HEK293 (cell line): ENCODE measurements around the gene TRAPPC6A.

ENCODE experiments used
- CTCF ChIA-PET: fragments of 350-600 bp; formaldehyde crosslinking; extraction: SDS; loops from one replicate; lab custom pipeline; 2021; ENCODE audit warnings: antibody characterized with exemption; lab: Yijun Ruan, JAX
- POLR2A ChIA-PET: fragments of 300-600 bp; formaldehyde crosslinking; extraction: SDS; loops from one replicate; lab custom pipeline; 2020; ENCODE audit warnings: antibody characterized with exemption, inconsistent platforms; lab: Yijun Ruan, JAX
- H3K27ac ChIP-seq: fragments of 200-500 bp; sonication (Bioruptor generic); 2 replicates; pipeline ENCODE4 v1.5.1; 2014; ENCODE audit warnings: low read depth, low read length, control low read depth, inconsistent platforms; ENCODE audit errors: extremely low read depth
- H3K36me3 ChIP-seq, 2 experiments: fragments of 200-500 bp in 1 of 2; sonication (Bioruptor generic) in 1 of 2; 1 replicate in 1 of 2; 2 replicates in 1 of 2; pipeline ENCODE4 v1.5.1; 2014 to 2017; ENCODE audit warnings: inconsistent platforms in 2 of 2, low read length in 2 of 2; ENCODE audit not compliant: control insufficient read depth in 2 of 2, insufficient read depth in 1 of 2
- H3K4me1 ChIP-seq: fragments of 200-500 bp; sonication (Bioruptor generic); 2 replicates; pipeline ENCODE4 v1.5.1; 2014; ENCODE audit warnings: mild to moderate bottlenecking, low read length, inconsistent platforms; ENCODE audit not compliant: control insufficient read depth, insufficient read depth
- H3K4me3 ChIP-seq: 2 replicates; pipeline ENCODE4 v1.5.1; 2011; ENCODE audit warnings: low read depth, mild to moderate bottlenecking, control low read depth, low read length, moderate library complexity
- H3K9me3 ChIP-seq: fragments of 200-500 bp; sonication (Bioruptor generic); 2 replicates; pipeline ENCODE4 v1.5.1; 2014; ENCODE audit warnings: low read depth, low read length, inconsistent platforms; ENCODE audit not compliant: control insufficient read depth, insufficient read depth
- CTCF ChIP-seq: fragments of 450-650 bp; formaldehyde crosslinking; IDR thresholded peaks from 2 replicates; pipeline ENCODE4 v1.5.1; 2016; ENCODE audit warnings: missing biosample characterization, missing genetic modification characterization
- HIC1 ChIP-seq: fragments of 450-650 bp; formaldehyde crosslinking; IDR thresholded peaks from 2 replicates; pipeline ENCODE4 v1.5.1; 2016; ENCODE audit warnings: missing biosample characterization, missing genetic modification characterization
- IKZF3 ChIP-seq: fragments of 450-650 bp; IDR thresholded peaks from 2 replicates; pipeline ENCODE4 v1.5.0; 2018; ENCODE audit warnings: missing biosample characterization, mild to moderate bottlenecking, missing genetic modification characterization, moderate library complexity
- KLF17 ChIP-seq: fragments of 450-650 bp; formaldehyde crosslinking; IDR thresholded peaks from 2 replicates; pipeline ENCODE4 v1.5.1; 2016; ENCODE audit warnings: missing biosample characterization, missing genetic modification characterization
- KLF7 ChIP-seq: fragments of 450-650 bp; formaldehyde crosslinking; IDR thresholded peaks from 2 replicates; pipeline ENCODE4 v1.5.1; 2016; ENCODE audit warnings: missing biosample characterization, missing genetic modification characterization, borderline replicate concordance
- SCRT1 ChIP-seq: fragments of 450-650 bp; formaldehyde crosslinking; IDR thresholded peaks from 2 replicates; pipeline ENCODE4 v1.5.1; 2016; ENCODE audit warnings: missing biosample characterization, missing genetic modification characterization, borderline replicate concordance
- ZBTB17 ChIP-seq: fragments of 450-650 bp; formaldehyde crosslinking; IDR thresholded peaks from 2 replicates; pipeline ENCODE4 v1.5.1; 2016; ENCODE audit warnings: missing biosample characterization, missing genetic modification characterization
- ZBTB48 ChIP-seq: fragments of 450-650 bp; formaldehyde crosslinking; IDR thresholded peaks from 2 replicates; pipeline ENCODE4 v1.5.1; 2016; ENCODE audit warnings: missing biosample characterization, missing genetic modification characterization
- ZNF157 ChIP-seq: fragments of 450-650 bp; formaldehyde crosslinking; IDR thresholded peaks from 2 replicates; pipeline ENCODE4 v1.5.1; 2016; ENCODE audit warnings: missing biosample characterization, missing genetic modification characterization
- ZNF16 ChIP-seq: fragments of 450-650 bp; formaldehyde crosslinking; IDR thresholded peaks from 2 replicates; pipeline ENCODE4 v1.5.1; 2016; ENCODE audit warnings: low read depth, missing biosample characterization, missing genetic modification characterization
- ZNF202 ChIP-seq: fragments of 450-650 bp; formaldehyde crosslinking; IDR thresholded peaks from 2 replicates; pipeline ENCODE4 v1.5.1; 2016; ENCODE audit warnings: missing biosample characterization, missing genetic modification characterization, borderline replicate concordance
- ZNF280C ChIP-seq: fragments of 450-650 bp; formaldehyde crosslinking; IDR thresholded peaks from 2 replicates; pipeline ENCODE4 v1.5.1; 2016; ENCODE audit warnings: missing biosample characterization, missing genetic modification characterization
- ZNF302 ChIP-seq: fragments of 450-650 bp; formaldehyde crosslinking; IDR thresholded peaks from 2 replicates; pipeline ENCODE4 v1.5.1; 2016; ENCODE audit warnings: missing biosample characterization, missing genetic modification characterization, low read depth
- ZNF544 ChIP-seq: fragments of 450-650 bp; formaldehyde crosslinking; IDR thresholded peaks from 2 replicates; pipeline ENCODE4 v1.5.0; 2017; ENCODE audit warnings: missing biosample characterization, missing genetic modification characterization
- ZNF560 ChIP-seq: fragments of 450-650 bp; formaldehyde crosslinking; IDR thresholded peaks from 2 replicates; pipeline ENCODE4 v1.5.1; 2017; ENCODE audit warnings: missing biosample characterization, missing genetic modification characterization, borderline replicate concordance
- ZNF626 ChIP-seq: fragments of 450-650 bp; sonication (Bioruptor Pico); formaldehyde crosslinking; IDR thresholded peaks from 2 replicates; pipeline ENCODE4 v1.5.1; 2018; ENCODE audit warnings: missing biosample characterization, missing genetic modification characterization, inconsistent platforms
- ZNF692 ChIP-seq: fragments of 450-650 bp; formaldehyde crosslinking; IDR thresholded peaks from 2 replicates; pipeline ENCODE4 v1.5.1; 2016; ENCODE audit warnings: missing biosample characterization, missing genetic modification characterization
- ZNF777 ChIP-seq: fragments of 450-650 bp; formaldehyde crosslinking; IDR thresholded peaks from 2 replicates; pipeline ENCODE4 v1.5.1; 2017; ENCODE audit warnings: missing biosample characterization, missing genetic modification characterization, borderline replicate concordance
- ZNF785 ChIP-seq: fragments of 450-650 bp; formaldehyde crosslinking; IDR thresholded peaks from 2 replicates; pipeline ENCODE4 v1.5.1; 2016; ENCODE audit warnings: missing biosample characterization, missing genetic modification characterization
- ZSCAN23 ChIP-seq: fragments of 450-650 bp; formaldehyde crosslinking; IDR thresholded peaks from 2 replicates; pipeline ENCODE4 v1.5.1; 2016; ENCODE audit warnings: missing biosample characterization, missing genetic modification characterization

The TRAPPC6A gene

GRCh38 chr19:45169602-45170001, 8.4 kb downstream of the TRAPPC6A start (continued):
- TF ChIP-seq HIC1 (tag by site-specific recombination), result no peak
- no peak for TF ChIP-seq ZBTB17 (tag by site-specific recombination)
- TF ChIP-seq ZNF302, result no peak
- no peak for TF ChIP-seq KLF7 (tag by site-specific recombination)
- no peak for TF ChIP-seq SCRT1 (tag by site-specific recombination)
- no peak for TF ChIP-seq ZNF785 (tag by site-specific recombination)
- TF ChIP-seq ZNF777 (tag by site-specific recombination), result no peak
- no peak for TF ChIP-seq ZNF157

- H3K4me1 ChIP-seq, result no peaks in the 10 kb centered on the region; the same call in 1 of the 2 replicates
- POLR2A ChIA-PET, result interaction anchor here (1.0 to 2.3 kb wide), 2 partner anchors 10 to 130 kb away, joined by 3 to 5 read pairs; partner anchors contain the start of genes BLOC1S3, CLASRP and TRAPPC6A
- 0 out of 2 replicates have a peak, but pooled peaks have one; percentile 19 for TF ChIP-seq CTCF (tag by site-specific recombination)
- TF ChIP-seq KLF17 (tag by site-specific recombination), result peak; percentile 24; the same call in 1 of the 2 replicates
- TF ChIP-seq ZNF626 (tag by site-specific recombination), result no peak
- TF ChIP-seq, all 188 proteins: peak for 2
Measured at GRCh38 chr19:45168767-45169351, 9.2 kb downstream of the TRAPPC6A start.

GRCh38 chr19:45166723-45167252, 11.2 kb downstream of the TRAPPC6A start:
- CTCF ChIA-PET, result interaction anchor here (0.7 to 1.3 kb wide), 4 partner anchors 12 to 172 kb away, joined by 3 to 5 read pairs (median 4); no protein-coding TSS in a partner anchor
- no peaks in the 10 kb centered on the region for H3K9me3 ChIP-seq
- no peaks in the 10 kb centered on the region for H3K36me3 ChIP-seq
- 0 out of 2 replicates have a peak overlapping the region, but pooled peaks have one; percentile 37 for H3K27ac ChIP-seq
- no peak overlapping the region for H3K4me3 ChIP-seq
- no peaks in the 10 kb centered on the region; the same call in 1 of the 2 replicates for H3K4me1 ChIP-seq
- POLR2A ChIA-PET, result interaction anchor here (0.5 to 2.3 kb wide), 3 partner anchors 11 to 1007 kb away, joined by 5 to 6 read pairs (median 5); partner anchors contain the start of genes BLOC1S3, CLASRP and TRAPPC6A
- TF ChIP-seq ZNF280C (tag by site-specific recombination), result no peak
- no peak for TF ChIP-seq ZBTB48 (tag by site-specific recombination)
- no peak for TF ChIP-seq ZNF560 (tag by site-specific recombination)
- TF ChIP-seq ZNF692 (tag by site-specific recombination), result 0 out of 2 replicates have a peak, but pooled peaks have one; percentile 35
- no peak for TF ChIP-seq IKZF3 (tag by site-specific recombination)
- no peak for TF ChIP-seq ZSCAN23 (tag by site-specific recombination)
- TF ChIP-seq ZNF16 (tag by site-specific recombination), result no peak
- TF ChIP-seq ZNF544, result no peak
- TF ChIP-seq ZBTB17 (tag by site-specific recombination), result no peak
- TF ChIP-seq ZNF202 (tag by site-specific recombination), result no peak

More at GRCh38 chr19:45168767-45169351, 9.2 kb downstream of the TRAPPC6A start:
- Histone ChIP-seq H3K36me3 (no peaks in the 10 kb centered on the region), H3K9me3 (no peaks in the 10 kb centered on the region), H3K27ac (no peak overlapping the region), H3K4me3 (no peak overlapping the region)
- CTCF ChIA-PET, result interaction anchor here (0.6 kb wide), 1 partner anchor 9 kb away, joined by 3 read pairs; no protein-coding TSS in a partner anchor
